Measurements from ENCODE around the gene ACOXL. TPM values are rescaled to one million over a fixed set of nuclear protein-coding genes. Genes with fewer than 3 reads are reported as not detected.

Gene ACOXL
- total and polyA plus RNA-seq, 2 of the 8 experiments (the other 6 are each of a cell fraction or from before 2014, with no cell fraction given), result 11.4 to 20.6 TPM

GRCh38 chr2:111126581-111126980 lies 394.2 kb downstream of the ACOXL start:
- H4K5ac ChIP-seq (ENCODE audit: insufficient read length, low read depth, low read length), result no peak overlapping the region
- H2AK5ac ChIP-seq (ENCODE audit: low read depth, low read length), result no peak overlapping the region
- H3K9me3 ChIP-seq (ENCODE audit: insufficient read depth in 2 of 2, low read depth in 1 of 2, low read length in 1 of 2), result no peaks in the 10 kb centered on the region
- peaks cover 0 to 6% (median 4%) of the 10 kb centered on the region in 4 experiments; a peak in 4 of 7 replicates for H3K27me3 ChIP-seq (replicated peaks in 1 of 4; ENCODE audit: control insufficient read depth in 3 of 4, extremely low read depth in 1 of 4, insufficient read depth in 3 of 4, low read length in 3 of 4)
- H3K4me2 ChIP-seq (ENCODE audit: insufficient read depth in 1 of 2, low read depth in 2 of 2, low read length in 2 of 2), result no peak overlapping the region
- H3K79me1 ChIP-seq (ENCODE audit: low read depth, low read length), result peaks cover 2% of the 10 kb centered on the region; the same call in 1 of the 2 replicates
- peaks cover 0 to 67% of the 10 kb centered on the region in 2 experiments; a peak in 2 of 4 replicates for H3K79me2 ChIP-seq (ENCODE audit: control insufficient read depth in 1 of 2, insufficient read depth in 2 of 2, low read length in 2 of 2)
- no peak overlapping the region for H3K14ac ChIP-seq (ENCODE audit: insufficient read length)
- no peak overlapping the region for H3K27ac ChIP-seq (ENCODE audit: low read depth, low read length)
- whole genome bisulfite sequencing, 2 experiments (ENCODE audit: extremely low coverage in 1 of 2, insufficient coverage in 1 of 2, insufficient read length in 1 of 2, insufficient replicate concordance in 2 of 2, low coverage in 1 of 2, low lambda C conversion rate in 2 of 2, missing lambda C conversion rate in 1 of 2), result 88% methylated on average over 1 of the region's 1 CpG; no CpG with 5 or more reads in 1 of the 2 experiments
- H2AFZ ChIP-seq (ENCODE audit: low read length), result no peak overlapping the region
- no peak overlapping the region for H3K56ac ChIP-seq (replicated peaks; ENCODE audit: insufficient read length, low read depth, low read length)
- no peak overlapping the region for H2BK12ac ChIP-seq (ENCODE audit: low read depth, low read length)
- no peak overlapping the region for H2BK120ac ChIP-seq (replicated peaks; ENCODE audit: low read depth, low read length)
- no peak overlapping the region for H3K4me3 ChIP-seq (ENCODE audit: extremely low read depth in 1 of 4, insufficient read depth in 2 of 4, low read depth in 3 of 4, low read length in 4 of 4)
- TF ChIP-seq JUN (IDR thresholded peaks at IDR 0.05; ENCODE audit: low read depth, low read length) (no peak), TAF7 (optimal IDR thresholded peaks at IDR 0.05; ENCODE audit: borderline replicate concordance, low read depth, low read length) (no peak)
- DNase-seq (ENCODE audit: low read depth in 1 of 2, low spot score in 2 of 2) (no peak), FAIRE-seq (no peak)
- ChIA-PET CTCF (ENCODE audit: partially characterized antibody) (interaction anchor here (0.6 to 3.3 kb wide), 3 partner anchors 9 to 825 kb away, joined by 3 to 9 read pairs (median 3); no protein-coding TSS in a partner anchor), POLR2A (ENCODE audit: partially characterized antibody) (interaction anchor here (0.9 to 1.1 kb wide), 2 partner anchors 9 to 581 kb away, joined by 3 read pairs; no protein-coding TSS in a partner anchor)
- H3K36me3 ChIP-seq (ENCODE audit: control insufficient read depth in 2 of 4, insufficient read depth in 4 of 4, low read length in 3 of 4), result peaks cover 8 to 64% (median 31%) of the 10 kb centered on the region in 4 experiments
- peaks cover 13% of the 10 kb centered on the region for H3K23me2 ChIP-seq (ENCODE audit: low read depth, low read length)
- no peak overlapping the region for H3K18ac ChIP-seq (ENCODE audit: extremely low read depth, low read length)
- no peak overlapping the region for H3K23ac ChIP-seq (ENCODE audit: insufficient read length)
- no peak overlapping the region for H3K9ac ChIP-seq (replicated peaks in 1 of 4; ENCODE audit: extremely low read depth in 1 of 4, low read depth in 3 of 4, low read length in 3 of 4)
- H3K4me1 ChIP-seq (replicated peaks in 1 of 4; ENCODE audit: control insufficient read depth in 3 of 4, insufficient read depth in 4 of 4, low read length in 3 of 4), result peaks cover 0 to 11% (median 1%) of the 10 kb centered on the region in 4 experiments; a peak in 2 of 7 replicates
- H4K20me1 ChIP-seq (replicated peaks in 1 of 2; ENCODE audit: control insufficient read depth in 1 of 2, insufficient read depth in 2 of 2, low read length in 2 of 2), result peaks cover 5 to 14% of the 10 kb centered on the region in 2 experiments
- H4K8ac ChIP-seq (ENCODE audit: extremely low read depth, insufficient read depth, low read length), result no peak overlapping the region
- H4K91ac ChIP-seq (replicated peaks; ENCODE audit: insufficient read length, low read length), result no peak overlapping the region
- H2BK5ac ChIP-seq (ENCODE audit: low read depth, low read length), result no peak overlapping the region
- no peak overlapping the region for H2BK20ac ChIP-seq (ENCODE audit: low read length)
- no peak overlapping the region for H2BK15ac ChIP-seq (ENCODE audit: low read length)
- H3K4ac ChIP-seq (replicated peaks; ENCODE audit: insufficient read length, low read depth, low read length), result no peak overlapping the region
